Measurements from ENCODE around the gene RBM22. TPM values are rescaled to one million over a fixed set of nuclear protein-coding genes. Genes with fewer than 3 reads are reported as not detected.

RBM22 gene
- total RNA-seq, 1 experiment from 2014 or later: 61.4 TPM

DNA sequence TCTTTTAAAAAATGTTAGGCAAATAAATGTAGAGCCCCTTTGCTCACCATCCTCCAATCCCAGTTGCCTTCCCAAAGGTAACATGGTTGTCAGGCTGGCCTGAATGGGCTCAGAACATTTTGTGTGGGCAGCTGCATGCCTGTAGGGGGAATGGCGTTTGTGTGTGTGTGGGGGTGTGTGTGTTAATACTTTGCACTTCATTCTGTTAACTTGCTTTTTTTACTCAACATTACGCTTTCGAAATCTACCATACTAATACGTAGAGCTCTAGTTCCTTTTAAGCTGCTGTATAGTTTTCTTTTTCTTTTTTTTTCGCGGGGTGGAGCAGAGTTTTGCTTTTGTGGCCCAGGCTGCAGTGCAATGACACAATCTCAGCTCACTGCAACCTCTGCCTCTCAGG lies 25.8 kb downstream of the RBM22 start:
- no peaks in the 10 kb centered on the region for H3K9me3 ChIP-seq (ENCODE audit: control insufficient read depth in 1 of 2, insufficient read depth in 1 of 2, low read depth in 1 of 2, low read length in 2 of 2)
- no TSS peak for BruUV-seq (replicated peaks)
- H3K9me2 ChIP-seq (ENCODE audit: insufficient read depth): no peaks in the 10 kb centered on the region
- H3K4me2 ChIP-seq (ENCODE audit: low read length): no peak overlapping the region
- no peak overlapping the region for H2AFZ ChIP-seq (ENCODE audit: low read depth, low read length, poor library complexity, severe bottlenecking)
- H3K36me3 ChIP-seq (ENCODE audit: control insufficient read depth in 1 of 2, insufficient read depth in 2 of 2, low read length in 2 of 2): no peaks in the 10 kb centered on the region
- intact Hi-C loops (cut with micrococcal nuclease): no loop called here
- ChIA-PET POLR2A (no interaction called here), CTCF (no interaction called here), RAD21 (ENCODE audit: low non-redundant PET in 1 of 2, low total read pairs in 2 of 2, uncharacterized antibody in 2 of 2, unreplicated experiment in 2 of 2) (no interaction called here)
- H3K4me1 ChIP-seq (ENCODE audit: control insufficient read depth in 1 of 2, insufficient read depth in 2 of 2, low read length in 2 of 2): peaks cover 0 to 12% of the 10 kb centered on the region in 2 experiments; a peak in 1 of 4 replicates
- H3K79me2 ChIP-seq (ENCODE audit: insufficient read depth, low read length): no peaks in the 10 kb centered on the region
- no peaks in the 10 kb centered on the region for H3K27me3 ChIP-seq (ENCODE audit: insufficient read depth, low read length)
- no peak overlapping the region for H3K4me3 ChIP-seq (replicated peaks in 1 of 2; ENCODE audit: low read depth in 1 of 2, low read length in 2 of 2)
- H4K20me1 ChIP-seq (ENCODE audit: insufficient read depth): no peaks in the 10 kb centered on the region
- no peak overlapping the region for H3K9ac ChIP-seq (ENCODE audit: low read length)
- DNase-seq (ENCODE audit: low read depth, low spot score) (no peak), ATAC-seq (no peak)
- no peak overlapping the region for H3K27ac ChIP-seq (ENCODE audit: low read depth, low read length)
- TF ChIP-seq TCF7L2 (IDR thresholded peaks at IDR 0.05; ENCODE audit: borderline replicate concordance, extremely low read depth, insufficient read depth, insufficient read length) (no peak), SIN3A (IDR thresholded peaks at IDR 0.05; ENCODE audit: low read depth) (no peak), FOSL1 (IDR thresholded peaks at IDR 0.05; ENCODE audit: low read depth) (no peak), SRF (IDR thresholded peaks at IDR 0.05; ENCODE audit: low read depth) (no peak), POLR2AphosphoS5 (IDR thresholded peaks at IDR 0.05; ENCODE audit: low read depth, low read length) (no peak), JUND (IDR thresholded peaks at IDR 0.05) (no peak), ELF1 (IDR thresholded peaks at IDR 0.05; ENCODE audit: borderline replicate concordance, low read depth) (no peak), RAD21 (IDR thresholded peaks at IDR 0.05; ENCODE audit: low read depth) (no peak), CBX3 (IDR thresholded peaks at IDR 0.05; ENCODE audit: low read depth) (no peak), ZFX (IDR thresholded peaks at IDR 0.05) (no peak), POLR2A (IDR thresholded peaks at IDR 0.05; ENCODE audit: borderline replicate concordance, extremely low read depth, insufficient read depth, insufficient read length) (no peak)
- TF ChIP-seq, protein P1, sequence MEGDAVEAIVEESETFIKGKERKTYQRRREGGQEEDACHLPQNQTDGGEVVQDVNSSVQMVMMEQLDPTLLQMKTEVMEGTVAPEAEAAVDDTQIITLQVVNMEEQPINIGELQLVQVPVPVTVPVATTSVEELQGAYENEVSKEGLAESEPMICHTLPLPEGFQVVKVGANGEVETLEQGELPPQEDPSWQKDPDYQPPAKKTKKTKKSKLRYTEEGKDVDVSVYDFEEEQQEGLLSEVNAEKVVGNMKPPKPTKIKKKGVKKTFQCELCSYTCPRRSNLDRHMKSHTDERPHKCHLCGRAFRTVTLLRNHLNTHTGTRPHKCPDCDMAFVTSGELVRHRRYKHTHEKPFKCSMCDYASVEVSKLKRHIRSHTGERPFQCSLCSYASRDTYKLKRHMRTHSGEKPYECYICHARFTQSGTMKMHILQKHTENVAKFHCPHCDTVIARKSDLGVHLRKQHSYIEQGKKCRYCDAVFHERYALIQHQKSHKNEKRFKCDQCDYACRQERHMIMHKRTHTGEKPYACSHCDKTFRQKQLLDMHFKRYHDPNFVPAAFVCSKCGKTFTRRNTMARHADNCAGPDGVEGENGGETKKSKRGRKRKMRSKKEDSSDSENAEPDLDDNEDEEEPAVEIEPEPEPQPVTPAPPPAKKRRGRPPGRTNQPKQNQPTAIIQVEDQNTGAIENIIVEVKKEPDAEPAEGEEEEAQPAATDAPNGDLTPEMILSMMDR (IDR thresholded peaks at IDR 0.05 in 2 of 3, conservative IDR thresholded peaks at IDR 0.05 in 1 of 3; ENCODE audit: borderline replicate concordance in 1 of 3, insufficient read depth in 1 of 3, low read depth in 2 of 3, low read length in 2 of 3): no peak
- TF ChIP-seq, protein P2, sequence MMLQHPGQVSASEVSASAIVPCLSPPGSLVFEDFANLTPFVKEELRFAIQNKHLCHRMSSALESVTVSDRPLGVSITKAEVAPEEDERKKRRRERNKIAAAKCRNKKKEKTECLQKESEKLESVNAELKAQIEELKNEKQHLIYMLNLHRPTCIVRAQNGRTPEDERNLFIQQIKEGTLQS (IDR thresholded peaks at IDR 0.05): no peak
- TF ChIP-seq, protein P3, sequence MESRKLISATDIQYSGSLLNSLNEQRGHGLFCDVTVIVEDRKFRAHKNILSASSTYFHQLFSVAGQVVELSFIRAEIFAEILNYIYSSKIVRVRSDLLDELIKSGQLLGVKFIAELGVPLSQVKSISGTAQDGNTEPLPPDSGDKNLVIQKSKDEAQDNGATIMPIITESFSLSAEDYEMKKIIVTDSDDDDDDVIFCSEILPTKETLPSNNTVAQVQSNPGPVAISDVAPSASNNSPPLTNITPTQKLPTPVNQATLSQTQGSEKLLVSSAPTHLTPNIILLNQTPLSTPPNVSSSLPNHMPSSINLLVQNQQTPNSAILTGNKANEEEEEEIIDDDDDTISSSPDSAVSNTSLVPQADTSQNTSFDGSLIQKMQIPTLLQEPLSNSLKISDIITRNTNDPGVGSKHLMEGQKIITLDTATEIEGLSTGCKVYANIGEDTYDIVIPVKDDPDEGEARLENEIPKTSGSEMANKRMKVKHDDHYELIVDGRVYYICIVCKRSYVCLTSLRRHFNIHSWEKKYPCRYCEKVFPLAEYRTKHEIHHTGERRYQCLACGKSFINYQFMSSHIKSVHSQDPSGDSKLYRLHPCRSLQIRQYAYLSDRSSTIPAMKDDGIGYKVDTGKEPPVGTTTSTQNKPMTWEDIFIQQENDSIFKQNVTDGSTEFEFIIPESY (IDR thresholded peaks at IDR 0.05; ENCODE audit: extremely low read depth, insufficient replicate concordance, low read length): no peak
- TF ChIP-seq, protein P4, sequence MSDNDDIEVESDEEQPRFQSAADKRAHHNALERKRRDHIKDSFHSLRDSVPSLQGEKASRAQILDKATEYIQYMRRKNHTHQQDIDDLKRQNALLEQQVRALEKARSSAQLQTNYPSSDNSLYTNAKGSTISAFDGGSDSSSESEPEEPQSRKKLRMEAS (IDR thresholded peaks at IDR 0.05): no peak
